Activated CD4-positive, alpha-beta T cell treated with anti-CD3 and anti-CD28 coated beads, Interleukin-2, amount 10 ng/mL, durations not matched to agents 7 days and 5 days (primary cell): ENCODE results near the gene FHDC1. TPM values are rescaled to one million over a fixed set of nuclear protein-coding genes. Genes with fewer than 3 reads are reported as not detected.

Source experiments
- CTCF ChIA-PET: fragments of 350-600 bp; sonication (Branson Sonifier 250); formaldehyde crosslinking; loops from one replicate; lab custom pipeline; 2021; ENCODE audit warnings: antibody characterized with exemption; lab: Charles Lee
- POLR2A ChIA-PET: fragments of 350-600 bp; sonication (Branson Sonifier 250); formaldehyde crosslinking; loops from one replicate; lab custom pipeline; 2021; ENCODE audit warnings: antibody characterized with exemption; lab: Charles Lee
- DNase-seq: peaks from one replicate; pipeline ENCODE4 v3.0.0-alpha.2; 2020
- H3K27ac Mint-ChIP-seq: one replicate; pipeline ENCODE4 v1.8.0; 2021; ENCODE audit warnings: mild to moderate bottlenecking, moderate library complexity, mixed read lengths
- H3K27me3 Mint-ChIP-seq: one replicate; pipeline ENCODE4 v1.8.0; 2021; ENCODE audit warnings: mixed read lengths
- H3K36me3 Mint-ChIP-seq: one replicate; pipeline ENCODE4 v1.8.0; 2021; ENCODE audit warnings: low read depth, mixed read lengths
- H3K4me1 Mint-ChIP-seq: one replicate; pipeline ENCODE4 v1.8.0; 2021; ENCODE audit warnings: mixed read lengths
- H3K4me3 Mint-ChIP-seq: one replicate; pipeline ENCODE4 v1.8.0; 2021; ENCODE audit warnings: mild to moderate bottlenecking, moderate library complexity, mixed read lengths
- H3K9me3 Mint-ChIP-seq: one replicate; pipeline ENCODE4 v1.8.0; 2021; ENCODE audit warnings: mixed read lengths
- total RNA-seq, 2 experiments: library from RNA; stranded (reverse); gene quantifications; one replicate each; pipeline ENCODE4 v1.2.3, GENCODE V29; 2021

FHDC1 gene
- total RNA-seq, 2 experiments from 2014 or later = 0.07 to 0.10 TPM

DNA sequence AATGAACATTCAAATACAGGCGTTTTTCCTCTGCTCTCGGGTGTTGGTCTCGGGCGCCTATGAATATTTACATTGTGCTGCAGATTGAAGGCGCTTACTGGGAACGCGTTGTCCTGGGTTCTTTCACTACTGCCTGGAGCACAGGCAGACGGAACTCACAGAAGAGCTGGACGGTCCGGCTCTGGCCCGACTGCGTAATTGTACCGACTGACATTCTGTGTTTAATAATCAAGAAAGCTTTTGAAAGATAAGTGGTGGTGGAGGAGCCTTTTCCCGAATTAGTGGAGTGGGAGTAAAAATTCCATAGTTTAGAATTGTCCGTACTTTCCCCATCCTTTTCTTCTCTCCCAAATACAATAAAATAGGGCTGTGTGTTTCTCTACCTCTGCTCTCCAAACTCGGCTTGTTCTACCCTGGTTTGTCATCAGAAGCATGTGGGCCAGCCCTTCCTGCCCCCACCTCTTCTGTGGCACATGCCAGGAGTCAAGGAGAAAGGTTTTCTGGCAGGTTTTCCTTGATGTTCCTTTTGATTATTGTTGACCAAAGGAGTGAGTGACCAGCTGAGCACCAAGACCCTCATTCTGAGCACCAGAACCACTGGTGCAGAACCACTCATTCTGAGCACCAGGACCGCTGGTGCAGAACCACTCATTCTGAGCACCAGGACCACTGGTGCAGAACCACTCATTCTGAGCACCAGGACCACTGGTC, 2.3 kb downstream of the FHDC1 start:
- H3K27ac Mint-ChIP-seq = peak overlapping the region; percentile 20
- peaks cover 5% of the 10 kb centered on the region for H3K36me3 Mint-ChIP-seq
- POLR2A ChIA-PET = no interaction called here
- peak overlapping the region; percentile 69 for H3K4me3 Mint-ChIP-seq
- CTCF ChIA-PET = interaction anchor here (0.5 to 0.7 kb wide), 2 partner anchors 447 to 1830 kb away, joined by 3 read pairs; no protein-coding TSS in a partner anchor
- no peak for DNase-seq
- peaks cover 72% of the 10 kb centered on the region for H3K27me3 Mint-ChIP-seq
- H3K9me3 Mint-ChIP-seq = no peaks in the 10 kb centered on the region
- peaks cover 22% of the 10 kb centered on the region for H3K4me1 Mint-ChIP-seq

DNA sequence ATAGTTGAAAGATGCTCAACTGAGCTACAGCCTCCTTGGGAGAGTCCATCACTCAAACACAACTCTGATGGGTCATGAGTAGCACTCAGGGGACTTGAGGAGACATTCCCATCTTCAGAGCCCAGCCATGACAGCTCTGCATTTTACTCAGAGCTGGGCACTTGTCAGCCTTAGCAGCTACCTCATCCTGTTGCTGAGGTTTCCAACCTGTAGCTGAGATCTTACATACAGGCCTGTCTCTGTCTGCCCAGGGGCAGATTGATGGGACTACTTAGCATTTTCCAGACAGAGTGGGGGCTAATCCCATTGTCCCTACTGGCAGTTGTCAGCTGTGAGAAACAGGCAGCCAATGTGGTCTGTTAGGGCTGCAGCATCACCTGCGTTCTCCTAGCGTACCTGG, 3.5 kb downstream of the FHDC1 start:
- H3K27ac Mint-ChIP-seq = no peak overlapping the region
- CTCF ChIA-PET = interaction anchor here (2.0 kb wide), 1 partner anchor 10 kb away, joined by 5 read pairs; no protein-coding TSS in a partner anchor
- no peaks in the 10 kb centered on the region for H3K9me3 Mint-ChIP-seq
- no peak overlapping the region for H3K4me3 Mint-ChIP-seq
- H3K4me1 Mint-ChIP-seq = peaks cover 21% of the 10 kb centered on the region
- POLR2A ChIA-PET = no interaction called here
- DNase-seq = no peak
- peaks cover 65% of the 10 kb centered on the region for H3K27me3 Mint-ChIP-seq
- H3K36me3 Mint-ChIP-seq = peaks cover 5% of the 10 kb centered on the region

DNA sequence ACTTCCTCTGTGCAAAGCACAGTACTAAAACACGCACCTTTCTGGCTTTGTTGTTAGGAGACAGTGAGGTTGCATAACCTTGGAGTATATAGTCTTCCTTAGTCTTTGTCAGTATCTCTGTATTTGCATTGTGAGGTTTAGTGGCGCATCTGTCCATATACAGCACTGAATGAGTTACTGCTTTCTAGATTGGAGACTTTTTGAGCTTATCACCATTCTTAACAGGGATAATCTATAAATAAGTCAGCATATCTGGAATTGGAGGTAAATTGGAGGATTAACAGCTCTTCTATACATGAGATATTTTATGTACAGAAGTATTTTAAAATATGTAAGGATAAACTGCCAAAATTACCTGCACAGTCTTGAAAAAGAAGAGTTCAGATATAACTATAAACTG, 4.3 kb downstream of the FHDC1 start:
- H3K4me1 Mint-ChIP-seq = peaks cover 14% of the 10 kb centered on the region
- ChIA-PET CTCF (interaction anchor here (1.1 to 2.0 kb wide), 2 partner anchors 9 to 27 kb away, joined by 3 to 5 read pairs; no protein-coding TSS in a partner anchor), POLR2A (no interaction called here)
- DNase-seq = no peak
- no peaks in the 10 kb centered on the region for H3K9me3 Mint-ChIP-seq
- no peaks in the 10 kb centered on the region for H3K36me3 Mint-ChIP-seq
- H3K27me3 Mint-ChIP-seq = peaks cover 56% of the 10 kb centered on the region
- H3K27ac Mint-ChIP-seq = no peak overlapping the region
- no peak overlapping the region for H3K4me3 Mint-ChIP-seq

DNA sequence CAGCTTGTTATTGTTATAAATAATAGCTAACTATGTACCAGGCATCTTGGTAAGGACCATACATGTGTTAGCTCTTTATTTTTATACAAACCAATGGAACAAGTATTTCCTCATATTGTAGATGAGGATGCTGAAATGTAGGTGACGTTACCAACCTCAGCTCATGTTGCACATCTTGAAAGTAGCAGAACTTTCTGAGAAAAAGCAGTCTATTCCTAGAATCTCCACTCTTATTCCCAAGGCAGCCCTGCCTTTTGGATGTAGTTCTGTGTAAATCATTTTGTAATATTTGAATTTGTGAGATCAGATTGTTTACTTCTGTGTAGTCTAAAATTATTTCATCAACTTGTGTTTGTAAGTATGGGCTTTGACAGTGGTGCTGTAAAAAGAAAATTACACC, 5.3 kb downstream of the FHDC1 start:
- DNase-seq = no peak
- Mint-ChIP-seq H3K27ac (no peak overlapping the region), H3K27me3 (peaks cover 56% of the 10 kb centered on the region), H3K9me3 (no peaks in the 10 kb centered on the region), H3K36me3 (no peaks in the 10 kb centered on the region), H3K4me1 (peaks cover 10% of the 10 kb centered on the region), H3K4me3 (no peak overlapping the region)
- ChIA-PET CTCF (interaction anchor here (0.7 to 2.0 kb wide), 3 partner anchors 8 to 57 kb away, joined by 3 to 5 read pairs (median 3); no protein-coding TSS in a partner anchor), POLR2A (interaction anchor here (0.6 kb wide), 1 partner anchor 10 kb away, joined by 6 read pairs; no protein-coding TSS in a partner anchor)

DNA sequence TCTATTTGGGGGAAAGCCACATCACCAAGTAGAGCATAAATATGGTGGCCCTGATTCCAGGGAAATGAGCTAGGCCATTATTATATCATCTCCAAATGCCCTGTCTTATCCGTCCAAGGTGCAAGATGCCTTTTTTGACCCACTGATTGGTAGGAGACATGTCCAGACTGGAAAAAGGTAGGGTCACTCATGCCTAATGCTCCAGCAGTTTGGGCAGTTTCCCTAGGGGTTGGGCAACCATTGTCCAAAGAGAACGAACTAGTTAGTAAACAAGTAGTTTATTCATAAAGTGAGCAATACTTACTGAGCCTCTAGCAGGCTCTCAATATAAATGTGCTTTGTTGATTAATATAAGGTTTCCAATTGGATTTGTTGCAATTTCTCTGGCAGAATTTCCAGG, 6.2 kb downstream of the FHDC1 start:
- H3K9me3 Mint-ChIP-seq = no peaks in the 10 kb centered on the region
- ChIA-PET POLR2A (no interaction called here), CTCF (no interaction called here)
- H3K36me3 Mint-ChIP-seq = no peaks in the 10 kb centered on the region
- H3K4me3 Mint-ChIP-seq = no peak overlapping the region
- no peak overlapping the region for H3K27ac Mint-ChIP-seq
- no peak for DNase-seq
- peaks cover 56% of the 10 kb centered on the region for H3K27me3 Mint-ChIP-seq
- peaks cover 10% of the 10 kb centered on the region for H3K4me1 Mint-ChIP-seq

DNA sequence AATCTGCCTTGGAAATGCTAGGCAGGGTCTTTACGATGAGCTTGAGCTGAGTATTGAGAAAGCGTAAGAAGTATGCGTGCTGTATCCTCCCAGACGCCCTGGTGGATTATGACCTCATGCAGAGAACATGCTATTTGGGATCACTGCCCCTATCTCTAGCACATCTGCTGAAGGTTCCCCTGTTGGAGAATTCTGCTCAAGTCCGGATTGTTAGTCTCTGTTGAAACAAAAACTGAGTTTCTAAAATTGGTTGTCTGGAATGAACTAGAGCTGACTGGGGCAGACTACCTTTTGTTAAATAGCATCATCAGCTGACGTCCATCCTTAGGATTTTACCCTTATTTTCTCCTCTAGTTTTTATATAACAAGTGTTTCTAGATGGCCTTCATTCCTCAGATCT, 7.5 kb downstream of the FHDC1 start:
- no peak for DNase-seq
- H3K36me3 Mint-ChIP-seq = no peaks in the 10 kb centered on the region
- peaks cover 3% of the 10 kb centered on the region for H3K4me1 Mint-ChIP-seq
- peaks cover 57% of the 10 kb centered on the region for H3K27me3 Mint-ChIP-seq
- no peak overlapping the region for H3K27ac Mint-ChIP-seq
- H3K4me3 Mint-ChIP-seq = no peak overlapping the region
- ChIA-PET CTCF (interaction anchor here (1.0 kb wide), 1 partner anchor 31 kb away, joined by 3 read pairs; no protein-coding TSS in a partner anchor), POLR2A (no interaction called here)
- no peaks in the 10 kb centered on the region for H3K9me3 Mint-ChIP-seq

DNA sequence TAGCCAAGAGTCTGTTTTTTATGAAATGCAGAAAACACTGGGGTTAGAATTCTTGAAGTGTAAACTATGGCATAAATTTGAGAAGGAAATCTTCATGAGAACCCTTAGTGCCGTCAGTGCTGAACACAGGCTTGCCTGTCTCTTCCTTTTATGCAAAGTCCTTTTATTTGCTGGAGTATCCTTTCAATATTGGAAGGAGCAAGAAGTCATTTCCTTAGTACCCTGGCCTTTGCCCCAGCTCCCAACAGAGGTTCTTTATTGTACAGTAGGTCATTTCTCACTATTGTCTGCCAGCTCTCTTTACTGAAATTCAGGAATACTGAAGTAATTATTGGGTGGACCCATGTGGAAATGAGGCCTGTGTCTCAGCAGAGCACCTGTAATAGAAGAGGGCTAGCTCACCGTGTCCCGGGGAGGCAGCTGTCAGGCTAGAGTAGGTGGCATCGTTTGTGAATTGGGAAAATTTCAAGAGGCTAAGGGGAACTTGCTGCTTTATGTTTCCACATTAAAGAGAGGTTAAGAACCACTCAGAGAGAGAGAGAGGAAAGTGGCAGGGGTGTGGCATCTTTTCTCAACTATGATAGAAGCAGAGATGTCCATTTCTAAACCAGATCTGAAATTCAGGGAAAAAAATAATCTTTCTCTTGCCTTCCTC, 8.7 kb downstream of the FHDC1 start:
- H3K4me1 Mint-ChIP-seq = no peaks in the 10 kb centered on the region
- H3K36me3 Mint-ChIP-seq = no peaks in the 10 kb centered on the region
- ChIA-PET POLR2A (no interaction called here), CTCF (no interaction called here)
- DNase-seq = no peak
- H3K27ac Mint-ChIP-seq = no peak overlapping the region
- H3K4me3 Mint-ChIP-seq = no peak overlapping the region
- H3K27me3 Mint-ChIP-seq = peaks cover 46% of the 10 kb centered on the region
- H3K9me3 Mint-ChIP-seq = no peaks in the 10 kb centered on the region

DNA sequence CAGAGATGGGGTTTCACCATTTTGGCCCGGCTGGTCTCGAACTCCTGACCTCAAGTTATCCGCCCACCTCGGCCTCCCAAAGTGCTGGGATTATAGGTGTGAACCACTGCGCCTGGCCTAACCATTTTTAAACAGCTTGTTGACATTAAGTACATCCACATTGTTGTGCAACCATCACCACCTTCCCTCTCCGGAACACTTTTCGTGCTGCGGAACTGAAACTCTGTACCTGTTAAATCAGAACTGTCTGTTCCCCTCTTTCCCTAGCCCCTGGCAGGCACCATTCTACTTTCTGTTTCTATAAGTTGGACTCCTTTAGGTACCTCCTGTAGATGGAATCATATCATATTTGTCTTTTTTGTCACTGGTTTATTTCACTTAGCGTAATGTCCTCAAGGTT, 9.5 kb downstream of the FHDC1 start:
- Mint-ChIP-seq H3K36me3 (no peaks in the 10 kb centered on the region), H3K27me3 (peaks cover 41% of the 10 kb centered on the region), H3K4me1 (no peaks in the 10 kb centered on the region), H3K9me3 (no peaks in the 10 kb centered on the region), H3K27ac (no peak overlapping the region), H3K4me3 (no peak overlapping the region)
- ChIA-PET CTCF (no interaction called here), POLR2A (no interaction called here)
- DNase-seq = no peak

DNA sequence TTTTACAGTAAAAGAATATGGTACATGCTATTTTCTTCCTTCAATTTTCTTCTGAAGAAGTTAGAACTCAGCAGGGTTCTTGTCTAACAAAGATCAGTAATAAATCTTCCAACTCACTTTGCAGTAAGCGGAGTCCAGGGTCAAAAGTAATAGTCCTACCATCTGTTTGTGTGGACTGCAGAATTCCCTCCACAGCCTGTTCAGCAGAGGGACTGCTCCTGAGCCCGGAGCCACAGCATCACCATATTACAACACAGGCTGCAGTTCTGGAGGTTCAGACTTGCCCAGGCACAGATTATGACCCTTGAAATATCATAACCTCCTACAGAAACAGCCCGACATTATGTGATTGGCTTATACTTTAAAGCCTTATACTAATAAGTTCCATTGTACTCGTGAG, 10.3 kb downstream of the FHDC1 start:
- Mint-ChIP-seq H3K36me3 (no peaks in the 10 kb centered on the region), H3K27me3 (peaks cover 41% of the 10 kb centered on the region), H3K9me3 (no peaks in the 10 kb centered on the region), H3K4me1 (no peaks in the 10 kb centered on the region), H3K4me3 (no peak overlapping the region), H3K27ac (no peak overlapping the region)
- no peak for DNase-seq
- CTCF ChIA-PET = interaction anchor here (0.6 kb wide), 1 partner anchor 244 kb away, joined by 3 read pairs; no protein-coding TSS in a partner anchor
- POLR2A ChIA-PET = no interaction called here

DNA sequence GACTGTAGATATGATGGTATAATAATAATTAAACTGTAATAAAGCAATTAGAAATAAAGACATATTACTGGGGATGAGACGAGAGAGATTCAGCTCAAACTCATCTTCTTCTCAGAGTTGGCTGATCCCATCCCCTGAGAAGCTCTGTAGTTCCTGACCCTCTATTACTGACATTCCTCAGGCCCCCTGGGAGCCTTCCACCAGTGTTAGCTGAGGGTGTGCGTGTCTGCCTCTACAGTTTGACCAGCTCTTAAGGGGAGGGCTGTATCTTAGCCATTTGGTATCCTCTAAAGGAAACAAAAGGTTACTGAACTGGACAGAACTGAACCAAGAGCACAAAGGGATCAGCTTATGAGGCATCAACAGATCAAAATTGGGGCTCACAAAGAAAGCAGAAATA, 11.2 kb downstream of the FHDC1 start:
- Mint-ChIP-seq H3K4me1 (no peaks in the 10 kb centered on the region), H3K4me3 (no peak overlapping the region), H3K27ac (no peak overlapping the region), H3K36me3 (no peaks in the 10 kb centered on the region), H3K9me3 (no peaks in the 10 kb centered on the region), H3K27me3 (peaks cover 33% of the 10 kb centered on the region)
- ChIA-PET POLR2A (interaction anchor here (0.7 kb wide), 1 partner anchor 734 kb away, joined by 5 read pairs; no protein-coding TSS in a partner anchor), CTCF (interaction anchor here (1.1 to 1.6 kb wide), 2 partner anchors 10 to 11 kb away, joined by 3 read pairs; partner anchors contain the start of gene FHDC1)
- DNase-seq = no peak

DNA sequence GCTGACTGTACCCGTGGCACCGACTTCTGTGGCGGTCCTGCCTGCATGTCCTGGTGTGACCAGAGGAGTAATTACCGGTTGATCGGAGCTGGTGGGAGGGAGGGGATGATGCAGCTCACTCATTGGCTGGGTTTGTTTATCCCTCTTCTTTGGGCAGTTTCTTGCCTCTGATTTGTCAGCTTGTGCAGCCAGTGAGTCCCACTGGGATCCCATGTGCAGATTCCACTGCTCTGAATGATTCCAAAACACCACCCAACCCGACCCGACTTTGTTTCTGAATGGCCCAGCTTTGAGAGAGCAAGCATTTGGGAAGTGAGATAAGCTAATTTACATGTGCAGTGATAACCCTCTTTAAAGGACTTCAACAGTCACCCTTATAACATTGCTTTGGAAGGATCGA, 13.8 kb downstream of the FHDC1 start:
- ChIA-PET CTCF (interaction anchor here (0.8 to 1.6 kb wide), 4 partner anchors 9 to 140 kb away, joined by 3 to 5 read pairs (median 3); no protein-coding TSS in a partner anchor), POLR2A (no interaction called here)
- H3K27ac Mint-ChIP-seq = no peak overlapping the region
- H3K27me3 Mint-ChIP-seq = peaks cover 22% of the 10 kb centered on the region
- H3K9me3 Mint-ChIP-seq = no peaks in the 10 kb centered on the region
- DNase-seq = no peak
- H3K36me3 Mint-ChIP-seq = no peaks in the 10 kb centered on the region
- no peak overlapping the region for H3K4me3 Mint-ChIP-seq
- no peaks in the 10 kb centered on the region for H3K4me1 Mint-ChIP-seq

DNA sequence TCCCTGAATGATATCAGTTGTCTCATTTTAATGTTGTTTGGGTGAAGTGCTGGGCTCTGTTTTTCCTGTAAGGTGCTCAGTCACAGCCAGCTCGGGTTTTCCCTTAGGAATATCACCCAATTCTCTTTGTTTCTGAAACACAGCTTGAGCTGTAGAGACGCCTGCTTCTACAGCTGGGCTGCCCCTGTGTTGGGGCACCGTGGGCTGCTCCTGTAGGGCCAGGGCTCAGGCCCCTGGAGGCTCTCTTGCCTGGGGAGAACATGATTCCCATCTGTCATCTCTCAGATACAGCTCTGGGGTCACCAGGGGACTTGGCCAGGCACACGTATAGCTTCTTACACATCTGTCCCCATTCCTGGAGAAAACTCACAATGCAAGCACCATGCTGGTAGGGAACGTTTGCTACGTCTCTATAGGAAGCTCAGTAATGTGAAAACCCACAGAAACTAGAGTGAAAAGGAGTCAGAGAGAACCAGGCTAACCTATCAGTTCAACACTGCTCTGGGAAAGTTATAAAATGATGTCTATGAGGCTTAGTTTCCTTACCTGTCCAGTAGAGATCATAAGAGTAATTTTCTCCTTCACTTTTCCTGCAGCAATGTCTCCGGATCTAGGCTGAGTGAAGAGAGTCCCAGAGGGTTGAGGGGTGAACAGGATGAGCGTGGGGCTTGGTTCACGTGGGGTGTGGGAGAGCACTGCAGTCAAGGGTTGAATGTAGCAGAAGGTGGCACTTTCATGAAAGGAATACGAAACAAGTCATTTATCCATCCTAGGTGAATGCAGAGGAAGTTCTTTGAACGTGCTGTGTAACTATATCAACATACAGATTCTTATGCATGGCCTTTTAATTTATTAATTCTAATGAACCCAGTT, 14.5 kb downstream of the FHDC1 start:
- CTCF ChIA-PET = interaction anchor here (0.8 kb wide), 1 partner anchor 9 kb away, joined by 3 read pairs; no protein-coding TSS in a partner anchor
- H3K4me1 Mint-ChIP-seq = no peaks in the 10 kb centered on the region
- peaks cover 22% of the 10 kb centered on the region for H3K27me3 Mint-ChIP-seq
- DNase-seq = no peak
- H3K4me3 Mint-ChIP-seq = no peak overlapping the region
- H3K9me3 Mint-ChIP-seq = no peaks in the 10 kb centered on the region
- POLR2A ChIA-PET = no interaction called here
- no peak overlapping the region for H3K27ac Mint-ChIP-seq
- no peaks in the 10 kb centered on the region for H3K36me3 Mint-ChIP-seq
